Glomerular endothelial cell (primary cell): ENCODE measurements around the gene PRSS21. TPM values are rescaled to one million over a fixed set of nuclear protein-coding genes. Genes with fewer than 3 reads are reported as not detected.

Source experiments
- DNase-seq: peaks from one replicate; pipeline ENCODE4 v3.0.0-alpha.2; 2011; ENCODE audit warnings: low read depth, low spot score; ENCODE audit errors: extremely low read depth
- total RNA-seq: library from RNA; depleted of rRNA; stranded (reverse); fragments of >200 nt; gene quantifications from 2 replicates; pipeline ENCODE4 v1.2.3, GENCODE V29; 2015

The PRSS21 gene, protein sequence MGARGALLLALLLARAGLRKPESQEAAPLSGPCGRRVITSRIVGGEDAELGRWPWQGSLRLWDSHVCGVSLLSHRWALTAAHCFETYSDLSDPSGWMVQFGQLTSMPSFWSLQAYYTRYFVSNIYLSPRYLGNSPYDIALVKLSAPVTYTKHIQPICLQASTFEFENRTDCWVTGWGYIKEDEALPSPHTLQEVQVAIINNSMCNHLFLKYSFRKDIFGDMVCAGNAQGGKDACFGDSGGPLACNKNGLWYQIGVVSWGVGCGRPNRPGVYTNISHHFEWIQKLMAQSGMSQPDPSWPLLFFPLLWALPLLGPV
- total RNA-seq: not detected in 2 replicates

DNA sequence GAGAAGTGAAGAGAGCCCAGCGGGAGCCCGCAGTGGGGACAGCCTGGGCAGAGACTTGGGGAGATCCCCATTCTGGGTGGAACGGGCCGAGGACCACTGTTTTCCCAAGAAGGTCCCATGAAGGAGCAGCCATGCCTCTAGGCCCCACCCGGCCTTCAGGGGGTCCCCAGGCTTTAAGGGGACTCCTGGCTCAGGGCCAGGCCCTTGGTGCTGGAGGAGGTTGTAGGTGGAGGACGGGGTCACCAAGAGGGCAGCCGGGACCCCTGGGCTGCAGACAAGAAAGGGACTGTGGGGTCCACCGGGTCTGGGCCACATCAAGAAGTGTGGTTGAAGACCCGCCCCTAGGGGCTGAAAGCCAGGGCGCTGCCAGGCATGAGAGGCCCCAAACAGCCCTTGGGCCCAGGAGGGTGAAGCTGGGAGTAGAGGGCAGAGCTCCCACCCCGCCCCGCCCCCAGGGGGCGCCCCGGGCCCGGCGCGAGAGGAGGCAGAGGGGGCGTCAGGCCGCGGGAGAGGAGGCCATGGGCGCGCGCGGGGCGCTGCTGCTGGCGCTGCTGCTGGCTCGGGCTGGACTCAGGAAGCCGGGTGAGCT lies at the start of gene PRSS21:
TSS of gene PRSS21 (plus strand) at position 487 of the 589 bp plus-strand sequence. CDS start at position 519, 32 bp downstream.
- DNase-seq: no peak

DNA sequence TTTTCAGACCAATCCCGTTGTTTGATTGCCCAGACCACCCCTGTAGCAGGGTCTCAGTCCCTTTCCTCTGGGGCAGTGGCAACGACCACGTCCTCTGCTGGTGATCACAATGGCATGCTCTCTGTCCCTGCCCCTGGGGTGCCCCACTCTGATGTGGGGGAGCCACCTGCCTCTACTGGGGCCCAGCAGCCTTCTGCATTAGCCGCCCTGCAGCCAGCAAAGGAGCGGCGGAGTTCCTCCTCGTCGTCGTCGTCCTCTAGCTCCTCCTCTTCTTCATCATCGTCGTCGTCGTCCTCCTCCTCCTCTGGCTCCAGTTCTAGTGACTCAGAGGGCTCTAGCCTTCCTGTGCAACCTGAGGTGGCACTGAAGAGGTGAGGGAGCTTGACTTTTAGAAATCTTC lies 49.1 kb upstream of the PRSS21 start:
- no peak for DNase-seq

DNA sequence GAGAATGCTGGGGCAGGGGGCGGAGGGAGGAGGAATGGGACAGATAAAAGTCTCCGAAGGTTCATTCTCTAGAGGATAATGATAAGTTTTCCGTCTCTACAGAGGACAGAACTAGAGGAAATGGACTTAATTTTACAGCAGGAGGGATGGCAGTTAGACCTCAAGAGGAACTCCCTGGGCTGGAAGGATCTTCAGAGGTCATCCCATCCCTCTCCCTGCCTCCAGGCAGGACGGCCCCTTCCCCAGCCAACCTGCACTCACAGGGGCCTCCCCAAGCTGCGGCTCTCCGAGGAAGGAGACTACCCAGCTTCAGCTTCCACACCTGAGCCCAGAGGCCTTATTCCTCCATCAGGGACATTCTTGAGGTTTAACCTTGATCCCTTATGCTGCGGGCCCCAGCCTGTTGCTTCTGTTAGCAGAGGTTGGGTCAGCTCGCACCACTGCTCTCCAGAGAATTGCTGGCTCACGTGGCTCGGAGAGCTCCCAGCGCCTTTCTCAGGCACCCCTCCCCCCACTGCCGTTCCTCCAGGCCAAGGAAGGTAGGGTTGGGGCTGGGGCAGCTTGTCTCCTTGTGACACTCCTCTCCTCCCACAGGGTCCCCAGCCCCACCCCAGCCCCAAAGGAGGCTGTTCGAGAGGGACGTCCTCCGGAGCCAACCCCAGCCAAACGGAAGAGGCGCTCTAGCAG lies 48.5 kb upstream of the PRSS21 start:
- no peak for DNase-seq

DNA sequence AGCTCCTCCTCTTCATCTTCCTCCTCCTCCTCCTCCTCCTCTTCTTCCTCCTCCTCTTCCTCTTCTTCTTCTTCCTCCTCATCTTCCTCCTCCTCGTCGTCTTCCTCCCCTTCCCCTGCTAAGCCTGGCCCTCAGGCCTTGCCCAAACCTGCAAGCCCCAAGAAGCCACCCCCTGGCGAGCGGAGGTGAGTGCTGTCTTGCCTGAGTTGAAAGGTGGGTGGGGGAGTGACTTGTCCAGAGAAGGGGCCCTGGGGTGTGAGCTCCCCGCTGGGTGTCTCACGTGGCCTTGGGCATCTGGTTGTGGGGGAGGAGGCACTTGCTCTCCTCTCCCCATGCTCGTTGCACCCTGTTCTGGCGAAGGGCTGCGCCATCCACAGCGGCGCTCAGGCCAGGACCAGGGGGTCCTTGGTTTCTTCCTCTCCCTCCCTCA lies 47.9 kb upstream of the PRSS21 start:
- no peak for DNase-seq

DNA sequence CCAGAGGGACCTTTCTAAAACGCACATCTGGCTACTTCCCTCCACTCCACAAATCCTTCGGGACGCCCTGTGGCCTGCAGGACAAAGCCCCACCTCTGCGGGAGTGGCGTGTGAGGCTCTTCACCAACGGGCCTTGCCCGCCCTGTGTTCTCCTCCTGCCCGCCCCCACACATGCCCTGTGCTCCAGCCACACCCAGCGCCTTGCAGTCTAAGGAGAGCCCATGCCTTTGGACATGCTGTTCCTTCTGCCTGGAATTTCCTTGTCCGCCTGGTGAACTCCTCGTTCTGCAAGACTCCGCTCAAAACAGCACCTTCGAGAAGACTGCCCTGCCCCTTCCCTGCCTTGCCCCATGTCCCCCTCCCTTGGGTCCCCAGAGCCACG lies 47.4 kb upstream of the PRSS21 start:
- no peak for DNase-seq

DNA sequence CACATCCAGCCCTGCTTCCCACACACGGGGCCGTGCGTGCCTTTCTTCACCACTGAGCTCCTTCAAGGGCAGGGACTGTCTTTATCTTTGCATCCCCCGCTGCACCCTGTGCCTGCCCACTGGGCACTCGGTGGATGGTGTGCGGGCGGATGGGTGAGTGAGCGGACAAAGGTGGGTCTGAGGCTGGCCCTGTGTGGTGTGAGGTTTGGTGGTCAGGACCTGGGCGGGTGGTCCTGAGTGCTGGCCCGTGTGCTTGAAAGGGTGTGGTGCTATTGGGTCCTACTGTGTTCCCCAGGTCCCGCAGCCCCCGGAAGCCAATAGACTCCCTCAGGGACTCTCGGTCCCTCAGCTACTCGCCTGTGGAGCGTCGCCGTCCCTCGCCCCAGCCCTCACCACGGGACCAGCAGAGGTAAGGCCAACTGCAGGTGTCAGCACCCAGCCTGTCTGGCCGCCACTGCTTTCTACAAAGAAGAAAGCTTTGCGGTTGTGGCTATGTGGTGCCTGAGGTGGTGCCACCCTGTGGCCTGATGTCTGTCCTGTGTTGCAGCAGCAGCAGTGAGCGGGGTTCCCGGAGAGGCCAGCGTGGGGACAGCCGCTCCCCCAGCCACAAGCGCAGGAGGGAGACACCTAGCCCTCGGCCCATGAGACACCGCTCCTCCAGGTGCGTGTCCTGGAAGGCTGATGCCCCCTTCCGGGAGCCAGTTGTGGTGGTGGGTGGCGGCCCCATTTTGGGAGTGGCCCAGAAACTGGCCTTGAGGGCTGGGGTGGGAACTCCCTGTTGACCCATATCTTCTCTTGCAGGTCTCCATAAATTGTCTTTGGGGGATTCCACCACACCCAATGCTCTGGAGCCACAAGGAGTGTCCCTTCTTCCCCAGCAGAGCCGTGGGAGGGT lies 46.7 kb upstream of the PRSS21 start:
- DNase-seq: no peak

DNA sequence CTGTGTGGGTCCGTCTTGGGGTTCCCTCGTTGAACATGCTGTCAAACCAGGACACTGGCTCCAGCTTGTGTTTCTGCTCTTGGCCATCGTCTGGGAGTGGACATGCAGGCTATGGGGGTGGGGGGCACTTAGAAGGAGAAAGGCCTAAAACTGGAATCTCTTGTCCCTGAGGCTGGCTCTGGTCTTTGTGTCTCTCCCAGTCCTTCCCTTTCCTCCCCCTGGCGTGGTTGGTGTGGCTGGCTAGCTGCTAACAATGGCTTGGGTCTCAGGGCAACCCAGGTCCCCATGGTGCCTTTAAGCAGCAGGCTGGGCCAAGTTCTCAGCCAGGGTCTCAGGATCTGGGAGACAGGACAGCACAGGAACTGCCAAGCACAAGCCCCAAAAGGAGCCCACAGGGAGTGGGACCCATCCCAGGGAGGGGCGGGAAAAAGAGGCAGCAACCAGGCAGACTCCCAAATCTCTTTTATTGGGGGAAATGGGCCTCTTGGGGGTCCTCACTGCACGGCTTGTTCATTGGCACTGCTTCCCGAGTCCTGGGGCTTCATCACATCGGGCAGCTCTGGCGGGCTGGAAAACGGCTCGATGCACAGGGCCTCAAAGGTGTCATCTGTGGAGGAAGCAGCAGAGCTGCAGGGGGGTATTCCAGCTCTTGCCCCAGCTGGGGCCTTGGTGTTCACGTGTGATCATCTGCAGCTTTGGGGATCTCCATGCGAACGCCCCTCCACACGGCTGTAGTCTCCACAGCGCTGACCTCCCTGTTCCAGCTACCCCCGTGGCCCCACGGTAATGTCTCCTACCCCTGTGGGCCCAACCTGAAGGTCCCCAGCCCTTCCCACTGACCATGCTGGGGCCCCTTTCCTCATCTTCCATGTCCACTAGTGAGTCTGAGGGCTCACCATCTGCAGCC lies 45.3 kb upstream of the PRSS21 start:
- DNase-seq: no peak

DNA sequence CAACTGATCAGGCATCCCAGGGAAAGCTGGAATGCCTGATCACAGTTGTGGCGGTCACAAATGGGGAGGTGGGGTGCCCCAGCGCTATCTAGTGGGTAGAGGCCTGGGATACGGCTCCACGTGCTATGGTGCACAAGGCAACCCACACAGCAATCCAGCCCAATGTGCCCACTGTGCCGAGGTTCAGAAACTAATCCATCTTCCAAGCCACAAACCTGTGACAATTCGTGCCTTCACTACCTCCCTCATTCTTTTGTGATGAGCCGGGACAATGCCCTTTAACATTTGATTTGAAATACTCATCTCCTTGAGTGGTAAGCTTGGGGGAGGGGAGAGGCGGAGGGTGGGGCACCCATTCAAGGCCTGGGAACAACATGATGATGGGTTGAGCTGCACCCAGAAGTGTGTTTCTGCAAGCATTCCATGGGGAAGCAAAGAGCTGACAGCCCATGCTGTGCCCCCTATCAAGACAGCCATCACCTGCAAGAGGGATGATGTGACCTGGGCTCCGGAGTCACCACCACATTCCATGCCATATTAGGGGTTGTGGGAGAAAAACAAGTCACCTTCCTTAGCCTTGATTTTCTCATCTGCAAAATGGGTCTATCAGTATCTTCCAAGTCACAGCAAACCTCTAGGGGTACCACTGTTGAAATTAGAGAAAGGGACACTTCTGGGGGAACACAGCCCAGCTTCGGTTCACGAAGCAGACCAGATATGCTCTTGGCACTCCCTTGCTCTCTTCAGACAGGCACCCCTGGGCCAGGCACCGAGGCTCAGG lies 43.7 kb upstream of the PRSS21 start:
- DNase-seq: no peak

DNA sequence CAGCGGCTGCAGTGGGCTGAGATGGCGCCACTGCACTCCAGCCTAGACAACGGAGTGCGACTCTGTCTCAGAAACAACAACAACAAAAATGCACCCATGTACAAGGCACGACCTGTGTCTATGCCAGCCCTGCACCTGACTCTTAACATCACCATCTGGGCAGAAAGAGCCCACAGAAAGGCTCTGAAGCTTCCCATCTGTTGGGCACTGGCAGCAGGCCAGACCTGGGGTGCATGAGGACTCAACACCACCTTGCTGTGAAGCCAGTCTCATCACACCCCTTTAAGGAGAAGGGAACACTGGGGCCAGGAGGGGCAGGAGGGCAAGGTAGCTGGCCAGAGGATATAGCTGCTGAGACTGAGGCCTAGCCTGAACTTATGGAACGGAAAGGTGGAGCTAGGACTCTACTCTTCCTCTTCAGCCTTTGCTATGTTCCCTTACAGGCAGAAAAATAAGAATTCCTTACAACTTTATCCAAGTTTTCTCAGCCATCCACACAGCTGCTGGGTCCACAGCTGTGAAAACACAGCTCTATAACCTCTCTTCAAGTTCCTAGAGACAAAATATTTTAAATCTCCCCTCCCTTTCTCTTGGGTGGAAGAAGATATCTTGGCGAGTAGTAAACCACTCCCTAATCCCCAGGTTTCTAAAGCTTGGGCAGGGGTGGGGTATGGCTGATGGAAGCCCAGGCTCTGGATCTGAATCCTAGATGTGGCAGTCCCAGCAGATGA lies 42.7 kb upstream of the PRSS21 start:
- DNase-seq: no peak

DNA sequence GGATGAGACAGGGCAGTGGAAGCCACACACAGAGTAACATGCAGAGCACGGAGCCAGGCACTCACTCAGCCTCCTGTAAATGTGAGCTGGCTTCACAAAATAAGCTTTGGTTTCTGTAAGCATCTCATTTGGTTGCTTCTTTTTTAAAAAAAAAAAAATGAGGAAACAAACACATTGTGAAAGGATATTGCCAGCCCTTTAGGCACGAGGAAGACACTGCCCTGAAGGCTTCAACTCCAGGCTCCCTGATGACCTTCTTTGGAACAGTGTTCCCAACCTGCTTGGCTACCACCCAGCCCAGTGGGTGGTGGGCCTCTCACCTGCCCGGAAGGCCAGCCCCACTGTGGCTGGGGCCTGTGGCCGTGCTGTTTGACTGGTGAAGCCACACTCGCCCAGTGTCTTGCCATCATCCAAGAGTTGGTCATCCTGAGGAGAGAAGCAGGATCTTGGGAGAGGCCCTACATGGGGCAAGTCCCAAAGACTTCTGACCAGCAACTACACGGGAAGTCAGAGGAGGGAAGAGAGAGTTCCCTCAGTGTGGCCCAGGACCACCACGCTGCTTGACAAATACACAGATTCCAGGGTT lies 41.8 kb upstream of the PRSS21 start:
- no peak for DNase-seq

DNA sequence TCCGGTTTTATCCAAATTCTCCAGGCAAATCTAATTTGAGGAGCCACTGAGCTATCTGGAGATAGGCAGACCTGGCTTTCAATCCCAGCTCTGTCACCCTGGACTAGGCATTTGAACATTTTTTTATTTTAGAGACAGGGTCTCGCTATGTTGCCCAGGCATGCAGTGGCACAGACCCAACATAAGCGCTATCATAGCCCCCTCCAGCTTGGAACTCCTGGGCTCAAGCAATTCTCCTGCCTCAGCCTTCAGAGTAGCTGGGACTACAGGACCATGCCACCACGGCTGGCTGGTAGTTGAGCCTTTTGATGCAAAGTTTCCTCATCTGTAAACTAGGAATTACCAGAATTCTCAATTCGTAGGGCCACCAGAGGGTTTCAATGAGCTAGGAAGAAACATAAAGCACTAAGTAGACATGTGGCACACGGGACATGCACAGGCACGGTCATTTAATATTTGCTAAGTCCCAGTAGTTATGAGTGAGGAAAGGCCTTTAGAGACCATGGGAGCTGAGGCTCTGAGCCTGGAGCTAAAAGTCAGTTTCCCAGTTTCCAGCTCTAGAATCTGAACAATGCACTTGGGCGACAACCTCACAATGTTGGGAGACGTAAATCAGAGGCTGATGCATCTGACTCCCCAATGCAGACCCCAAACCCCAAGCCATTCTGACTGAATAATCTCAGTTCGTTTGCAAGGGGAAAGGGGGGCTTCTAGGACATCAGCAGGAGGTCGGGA lies 41.1 kb upstream of the PRSS21 start:
- no peak for DNase-seq

DNA sequence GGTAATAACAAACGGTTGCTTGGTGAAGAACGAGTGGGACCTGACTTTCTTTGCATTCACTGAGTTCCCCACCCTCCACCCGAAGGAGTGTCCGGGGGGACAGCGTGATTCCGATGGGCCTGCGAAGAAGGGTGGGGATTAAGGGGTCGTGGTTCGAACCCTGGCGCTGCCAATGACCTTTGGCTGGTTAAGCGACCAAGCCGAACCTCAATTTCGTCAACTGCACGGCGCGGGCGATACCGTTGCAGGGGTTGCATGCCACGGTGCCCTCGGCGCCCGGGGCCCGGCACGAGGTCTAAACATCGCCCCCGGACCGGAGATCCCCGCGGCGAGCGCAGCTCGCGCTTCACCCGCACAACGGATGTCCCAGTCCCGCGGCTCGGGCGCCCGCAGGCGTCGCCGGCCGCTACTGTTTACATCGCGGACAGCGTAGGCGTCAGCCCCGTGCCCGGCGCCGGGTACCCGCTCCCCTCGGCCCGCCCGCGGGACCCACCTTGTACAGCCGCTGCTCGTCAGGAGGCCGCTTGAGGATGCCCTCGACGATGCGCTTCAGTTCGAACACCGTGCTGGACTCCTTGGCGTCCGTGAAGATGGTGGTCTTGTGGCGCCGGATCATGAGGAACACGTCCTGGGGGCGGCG lies 40.4 kb upstream of the PRSS21 start:
- DNase-seq: no peak

DNA sequence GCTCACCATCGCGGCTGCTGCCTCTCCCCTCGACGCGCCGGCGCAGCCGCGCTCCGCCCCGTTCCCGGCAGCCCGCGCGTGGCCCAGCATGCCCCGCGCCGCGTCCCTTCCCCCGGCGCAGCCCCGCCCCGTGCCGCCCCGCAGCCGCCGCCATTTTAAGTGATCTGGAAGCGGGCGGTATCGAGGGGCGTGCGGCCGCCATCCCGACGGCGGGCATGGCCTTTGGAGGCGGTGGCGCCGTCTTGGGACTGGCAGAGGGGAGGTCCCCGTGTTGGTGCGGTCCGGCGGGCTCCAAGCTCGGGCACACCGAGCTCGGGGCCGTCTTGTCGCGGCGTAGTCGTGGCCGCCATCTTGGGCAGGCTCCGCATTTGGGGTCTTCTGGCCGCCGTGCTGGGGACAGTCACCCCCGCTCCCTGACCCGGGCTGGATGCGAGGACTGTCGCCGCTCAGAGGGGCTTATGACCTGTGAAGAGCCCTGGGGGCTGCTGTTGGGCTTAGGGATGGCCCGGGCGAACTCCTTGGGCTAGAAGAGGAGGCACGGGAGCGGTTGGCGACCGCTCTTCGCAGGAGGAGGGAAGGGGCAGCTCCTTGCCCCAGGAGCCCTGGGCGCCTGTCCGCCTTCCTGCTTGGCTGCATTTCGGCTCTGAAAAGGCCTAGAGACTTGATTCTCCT lies 39.7 kb upstream of the PRSS21 start, which contains the start of gene ELOB:
TSS of gene ELOB (minus strand) at position 50 of the 672 bp plus-strand sequence. CDS start at position 9, 41 bp downstream.
- no peak for DNase-seq

DNA sequence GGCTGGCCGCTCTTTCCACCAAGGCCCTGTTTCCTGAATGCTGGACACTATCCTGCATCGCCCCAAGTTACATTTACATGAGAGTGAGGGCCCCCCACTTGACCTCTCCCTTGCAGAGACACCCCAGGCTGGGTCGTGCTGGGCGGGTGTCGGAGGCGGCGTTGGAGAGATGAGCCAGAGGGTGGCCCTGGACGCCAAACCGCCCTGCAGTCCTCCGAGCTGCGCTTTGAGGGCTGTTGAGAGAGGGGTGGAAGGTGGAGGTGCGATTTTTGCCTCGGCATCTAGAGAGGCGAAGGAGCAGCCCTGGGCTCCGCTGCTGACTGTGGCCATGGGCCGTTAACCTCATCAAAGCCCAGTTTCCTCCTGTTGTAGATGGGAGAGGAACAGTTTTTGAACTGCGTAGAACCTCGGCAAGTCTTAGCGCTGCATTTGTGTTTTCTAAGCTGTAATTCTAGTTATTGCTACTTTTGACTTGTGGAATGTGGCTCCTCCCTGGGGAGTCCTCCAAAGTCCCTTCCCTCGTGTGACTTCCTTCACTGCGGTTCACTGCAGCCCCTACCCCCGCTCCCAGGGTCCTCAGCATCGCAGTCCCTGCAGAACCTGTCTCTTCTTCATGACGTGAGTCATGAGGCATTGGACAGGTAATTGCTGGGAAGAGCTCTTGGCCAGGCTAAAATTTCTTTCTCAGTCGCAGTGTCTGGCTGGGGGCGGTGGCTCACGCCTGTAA lies 39.0 kb upstream of the PRSS21 start:
- DNase-seq: no peak

DNA sequence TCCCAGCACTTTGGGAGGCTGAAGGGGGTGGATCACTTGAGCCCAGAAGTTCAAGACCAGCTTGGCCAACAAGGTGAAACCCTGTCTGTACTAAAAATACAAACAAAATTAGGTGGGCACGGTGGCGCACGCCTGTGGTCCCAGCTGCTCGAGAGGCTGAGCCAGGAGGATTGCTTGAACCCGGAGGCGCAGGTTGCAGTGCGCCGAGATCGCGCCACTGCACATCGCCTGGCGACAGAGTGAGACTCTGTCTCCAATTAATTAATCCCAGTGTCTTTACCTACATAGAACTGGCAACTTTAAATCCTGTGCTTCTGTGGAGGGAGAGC lies 38.4 kb upstream of the PRSS21 start:
- no peak for DNase-seq
